ENCODE measurements around the gene SLAMF1.

SLAMF1 gene

DNA sequence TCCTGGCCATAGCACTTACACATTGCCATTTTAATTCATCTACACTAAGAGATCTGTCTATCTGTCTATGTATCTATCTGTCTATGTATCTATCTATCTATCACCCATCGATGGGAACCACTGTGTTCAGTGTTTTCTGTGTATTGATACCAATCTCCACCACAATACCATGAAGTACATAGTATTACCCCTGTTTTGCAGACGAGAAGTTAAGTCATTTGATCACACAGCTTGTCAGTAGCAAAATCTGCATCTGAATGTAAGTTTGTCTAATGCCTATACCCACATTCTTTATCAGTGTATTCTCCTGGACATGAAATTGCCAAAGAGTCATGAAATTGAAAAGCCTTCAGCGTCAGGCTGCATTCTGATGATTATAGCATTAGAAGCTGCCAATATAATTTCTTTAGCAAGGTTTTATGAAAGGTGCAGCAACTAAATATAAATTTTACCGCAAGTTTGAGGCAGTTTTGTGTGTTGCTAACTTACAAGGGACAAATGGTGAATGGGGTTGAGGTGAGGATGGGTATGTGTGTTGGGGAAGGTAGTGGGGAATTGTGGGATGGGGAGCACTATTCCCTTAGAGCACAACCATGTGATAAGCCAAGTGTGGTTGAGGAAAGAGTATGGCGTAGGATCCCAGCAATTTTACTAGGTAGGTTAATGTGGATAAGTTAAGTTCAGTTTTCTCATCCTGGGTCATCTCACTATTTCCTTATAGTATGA, 24.2 kb downstream of the SLAMF1 start:
- no peak for DNase-seq

DNA sequence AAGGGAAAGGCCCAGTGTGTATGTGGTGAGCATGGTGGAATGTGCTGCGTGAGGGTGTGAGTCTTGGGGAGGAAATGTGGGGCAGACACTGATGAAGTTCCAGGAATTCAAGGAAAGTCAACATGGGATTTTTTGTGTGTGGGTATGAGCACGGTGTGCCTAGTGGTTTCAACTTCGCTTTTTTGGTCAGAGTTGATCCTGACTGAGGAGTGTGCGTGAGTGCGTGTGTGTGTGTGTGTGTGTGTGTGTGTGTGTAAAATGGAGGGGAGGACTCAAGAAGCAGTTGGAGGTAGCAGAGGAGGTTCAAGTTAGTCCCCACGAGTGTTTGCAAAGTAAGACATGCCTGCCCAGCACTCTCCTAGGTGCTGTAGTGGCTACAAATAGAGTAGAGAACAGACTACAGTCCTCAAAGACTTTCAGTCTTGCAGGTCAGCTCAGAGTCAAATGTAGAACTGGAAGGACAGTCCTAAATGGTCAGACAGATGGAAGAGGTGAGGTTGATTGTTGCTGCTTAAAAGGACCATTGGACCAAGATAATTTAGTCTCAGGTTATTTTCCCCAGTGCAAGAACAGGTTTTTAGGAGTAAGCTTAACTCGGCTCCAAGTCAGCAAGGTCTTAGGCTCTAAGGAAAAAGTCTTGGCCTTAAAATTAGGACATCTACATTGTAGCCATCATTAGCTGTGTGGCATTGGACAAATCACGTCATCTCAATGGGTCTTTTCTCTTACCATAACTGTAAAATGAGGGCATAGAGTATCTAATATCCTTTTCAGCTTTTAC, 25.0 kb downstream of the SLAMF1 start:
- no peak for DNase-seq

GRCh38 chr1:160620942-160621632, 25.8 kb downstream of the SLAMF1 start:
- DNase-seq = no peak

DNA sequence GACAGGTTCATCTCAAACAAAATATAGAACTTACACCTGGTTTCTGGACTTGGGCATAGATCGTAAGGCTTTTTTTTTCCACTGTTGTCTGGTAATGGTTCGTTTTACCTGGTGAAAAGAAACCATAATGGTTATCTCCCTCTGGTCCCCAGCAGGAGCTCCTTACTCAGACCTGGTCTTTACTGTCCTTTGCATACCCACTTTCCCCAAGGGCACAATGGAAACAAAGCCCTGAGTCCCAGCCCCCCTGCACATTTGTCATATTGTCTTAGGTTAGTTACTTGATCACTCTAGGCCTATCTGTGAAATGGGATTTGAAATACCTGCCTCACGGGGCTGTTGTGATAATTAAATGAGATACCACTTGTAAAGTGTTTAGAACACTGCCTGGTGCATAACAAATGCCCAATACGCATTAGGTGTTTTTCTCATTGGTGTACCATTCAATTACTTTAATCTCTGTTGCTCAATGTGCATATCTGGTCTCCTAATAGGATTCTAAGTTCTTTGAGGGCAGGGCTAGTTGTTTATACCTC, 27.0 kb downstream of the SLAMF1 start:
- no peak for DNase-seq

- DNase-seq = peak; percentile 30
Observed at GRCh38 chr1:160618763-160619274, 28.0 kb downstream of the SLAMF1 start.

GRCh38 chr1:160618327-160618726, 28.5 kb downstream of the SLAMF1 start:
- no peak for DNase-seq

DNA sequence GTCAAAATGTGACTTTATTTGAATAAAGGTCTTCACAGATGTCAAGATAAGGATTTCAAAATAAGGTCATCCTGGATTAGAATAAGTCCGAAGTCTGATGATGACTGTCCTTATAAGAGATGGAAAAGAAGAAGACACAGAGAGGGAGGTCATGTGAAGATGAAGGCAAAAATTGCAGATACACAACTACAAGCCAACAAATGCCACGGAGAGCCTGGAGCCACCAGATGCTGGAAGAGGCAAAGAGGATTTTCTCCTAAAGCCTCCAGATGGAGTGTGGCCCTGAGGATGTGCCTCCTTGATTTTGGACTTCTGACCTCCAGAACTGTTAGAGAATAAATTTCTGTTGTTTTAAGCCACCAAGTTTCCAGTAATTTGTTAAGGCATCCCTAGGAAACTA, 31.2 kb downstream of the SLAMF1 start:
- DNase-seq = no peak

GRCh38 chr1:160614410-160614809, 32.4 kb downstream of the SLAMF1 start:
- no peak for DNase-seq

DNA sequence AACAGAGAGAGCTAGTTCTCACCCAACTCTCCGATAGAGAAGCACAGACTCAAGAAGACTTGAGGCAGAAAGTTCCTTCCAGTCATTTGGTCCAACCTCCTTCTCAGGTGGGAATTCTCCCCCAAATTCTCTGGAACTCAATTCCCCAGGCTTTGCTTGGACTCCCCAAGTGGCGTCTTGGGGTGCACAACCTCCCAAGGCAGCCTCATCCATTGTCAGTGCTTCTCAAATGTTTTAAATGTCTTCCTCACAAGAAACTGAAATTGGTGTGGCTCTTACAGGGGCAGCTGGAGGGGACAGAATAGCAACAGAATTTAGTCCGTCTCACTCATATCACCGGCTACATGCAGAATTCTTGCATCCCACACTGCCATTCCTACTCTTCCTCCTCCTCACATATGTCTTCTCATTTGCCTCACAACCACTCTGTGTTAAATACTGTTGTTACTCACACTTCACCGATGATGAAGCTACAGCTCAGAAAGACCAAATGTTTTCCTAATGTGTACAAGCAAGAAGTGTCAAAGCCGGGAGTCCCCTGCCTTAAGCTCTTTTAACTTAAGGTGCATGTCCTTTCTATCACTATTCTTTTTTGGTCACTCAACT, 34.1 kb downstream of the SLAMF1 start:
- no peak for DNase-seq

- no peak for DNase-seq
Observed at GRCh38 chr1:160610569-160611242, 36.1 kb downstream of the SLAMF1 start.

DNA sequence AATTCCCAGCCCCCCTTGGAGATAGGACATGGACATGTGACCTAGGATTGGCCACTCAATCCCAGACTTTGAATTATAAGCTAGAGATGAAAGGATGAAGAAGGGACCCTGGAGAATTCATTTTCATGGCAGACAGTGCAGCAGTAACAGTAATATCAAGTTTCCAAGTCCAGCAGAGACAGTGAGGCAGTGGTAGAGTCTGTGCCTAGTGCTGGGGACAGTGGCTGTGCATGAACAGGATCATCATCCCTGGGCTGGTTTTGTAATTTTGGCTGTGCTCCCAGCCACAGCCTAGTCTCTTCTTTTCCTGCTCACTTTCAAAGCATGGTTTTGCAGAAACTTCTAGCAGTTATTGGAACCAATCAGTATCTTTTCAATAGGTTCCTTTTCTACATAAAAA, 37.9 kb downstream of the SLAMF1 start:
- DNase-seq = no peak

DNA sequence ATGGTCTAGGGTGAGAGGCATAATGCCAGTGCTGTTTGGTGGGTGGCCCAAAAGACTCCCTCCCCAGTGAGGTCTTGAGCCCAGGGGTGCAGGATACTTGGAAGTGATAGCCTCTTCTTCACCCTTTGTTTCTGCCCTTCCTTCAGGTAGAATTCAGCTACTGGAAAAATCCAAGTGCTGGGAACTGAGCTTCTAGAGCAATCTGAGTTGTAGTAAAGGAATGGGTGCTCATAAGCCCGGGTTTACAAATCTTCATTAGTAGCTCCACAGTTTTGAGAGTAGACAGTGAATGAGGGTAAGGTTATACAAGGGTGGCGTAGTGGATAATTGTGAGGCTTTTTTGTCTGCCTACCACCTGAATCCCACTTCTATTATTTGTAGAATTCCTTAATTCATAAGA, 38.3 kb downstream of the SLAMF1 start:
- no peak for DNase-seq

DNA sequence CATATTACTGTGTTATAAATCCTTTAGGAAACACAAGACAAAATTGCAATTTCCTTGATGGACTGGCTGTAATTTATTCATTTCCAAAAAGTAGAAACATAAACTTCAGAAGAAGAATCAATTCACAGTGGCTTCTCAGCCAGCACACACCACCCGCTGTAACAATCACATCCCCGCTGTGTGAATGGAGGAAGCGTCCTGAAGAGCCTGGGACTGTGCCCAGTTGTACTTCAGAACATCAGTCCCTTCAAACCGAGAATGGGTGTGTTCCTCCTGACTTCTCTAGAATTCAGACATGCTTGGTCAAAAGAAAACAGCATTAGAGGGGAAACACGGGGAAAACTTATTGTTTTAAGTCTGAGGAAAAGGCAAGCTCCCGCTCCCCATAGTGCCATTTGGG, 38.8 kb downstream of the SLAMF1 start:
- no peak for DNase-seq

DNA sequence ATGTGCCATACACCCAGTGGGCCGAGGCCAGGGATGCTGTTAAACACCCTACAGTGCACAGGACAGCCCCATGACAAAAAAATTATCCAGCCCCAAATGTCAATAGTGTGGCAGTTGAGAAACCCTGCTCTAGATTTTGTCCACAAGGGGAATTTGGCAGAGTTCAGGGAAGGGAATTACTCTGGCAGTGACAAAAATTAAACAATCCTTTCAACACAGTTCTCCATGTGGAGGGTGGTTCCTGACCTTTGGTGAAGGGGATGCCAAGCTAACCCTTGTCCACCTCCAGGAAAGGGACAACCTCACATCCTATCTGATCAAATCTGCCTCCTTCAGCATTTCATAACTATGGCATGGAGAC, 39.2 kb downstream of the SLAMF1 start:
- DNase-seq = no peak

DNA sequence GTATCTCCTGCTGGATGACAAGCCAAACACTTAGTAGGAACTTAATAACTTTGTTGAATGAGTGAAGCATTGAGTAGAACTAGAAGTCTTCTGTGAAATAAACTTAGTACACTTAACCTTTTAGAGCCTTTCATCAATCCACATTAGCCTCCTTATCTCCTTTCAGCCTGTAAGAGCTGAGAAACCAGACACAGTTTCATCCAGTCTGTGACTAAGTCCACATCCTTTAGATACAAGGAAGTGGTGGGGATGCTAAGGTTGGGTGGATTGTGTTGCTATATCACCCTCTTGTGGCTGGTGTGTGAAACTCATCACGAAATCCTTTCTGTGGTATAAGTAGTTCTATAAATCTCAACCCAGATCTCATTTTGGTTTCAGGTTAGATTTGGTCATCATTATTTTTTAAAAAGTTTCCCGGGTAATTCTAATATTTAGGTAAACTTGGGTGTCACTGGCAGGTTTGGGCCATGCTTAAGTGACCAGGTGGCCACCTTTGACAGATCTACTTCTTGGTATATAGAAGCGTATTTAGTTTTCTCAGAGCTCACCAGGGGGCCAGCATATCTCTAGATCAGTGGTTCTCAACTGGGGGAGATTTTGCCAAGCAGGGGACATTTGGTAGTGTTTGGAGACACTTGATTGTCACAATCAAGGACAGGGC, 39.7 kb downstream of the SLAMF1 start:
- DNase-seq = peak; percentile 78

- DNase-seq = no peak
Observed at GRCh38 chr1:160606611-160607010, 40.2 kb downstream of the SLAMF1 start.

DNA sequence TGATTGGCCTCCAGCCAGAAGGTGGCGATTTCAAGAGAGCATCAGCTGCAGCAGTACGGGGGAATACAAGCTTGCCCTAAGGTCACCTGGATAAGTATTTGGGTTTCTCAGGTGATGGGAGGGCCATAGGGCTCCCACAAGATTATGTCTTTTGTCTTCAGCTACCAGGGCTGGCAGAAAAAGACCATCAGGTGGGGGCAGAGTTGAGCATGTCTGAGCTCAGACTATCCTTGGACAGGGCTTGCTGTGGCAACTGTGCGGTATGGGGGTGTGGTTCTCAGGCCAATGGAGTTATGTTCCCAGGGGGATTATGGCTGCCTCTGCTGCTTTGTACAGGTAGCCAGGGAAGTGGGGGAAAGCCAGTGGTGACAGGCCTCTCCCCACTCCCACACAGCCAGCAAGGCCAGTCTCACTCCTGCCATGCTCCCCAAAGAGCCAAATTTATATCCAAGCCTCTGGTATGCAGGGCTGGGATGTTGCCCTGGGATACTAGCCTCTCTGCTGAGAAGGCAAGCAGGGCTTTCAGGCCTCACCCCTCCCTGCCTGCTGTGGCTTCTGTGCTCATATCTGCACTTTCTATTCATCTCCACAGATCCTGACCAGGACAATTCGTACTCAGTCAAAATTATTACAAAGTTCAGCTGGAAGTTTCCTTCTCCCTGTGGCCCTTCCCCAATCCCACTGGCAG, 40.9 kb downstream of the SLAMF1 start:
- no peak for DNase-seq

GRCh38 chr1:160605205-160605604, 41.6 kb downstream of the SLAMF1 start:
- DNase-seq = no peak

- no peak for DNase-seq
Observed at GRCh38 chr1:160597705-160598104, 49.1 kb downstream of the SLAMF1 start.

- no peak for DNase-seq
Observed at GRCh38 chr1:160597051-160597450, 49.8 kb downstream of the SLAMF1 start.

- DNase-seq = no peak
Observed at GRCh38 chr1:160590488-160590887, 56.4 kb downstream of the SLAMF1 start.
